Activated CD4-positive, alpha-beta T cell treated with anti-CD3 and anti-CD28 coated beads, Interleukin-2, amount 50 U/mL, for 4 hours (primary cell): ENCODE data around the gene CLDN9.

Experiments used
- DNase-seq, 2 experiments: peaks; one replicate each; pipeline ENCODE4 v3.0.0-alpha.2; 2020

CLDN9 gene

GRCh38 chr16:2996298-2996697 lies 16.4 kb upstream of the CLDN9 start:
- DNase-seq, result no peak

- no peak for DNase-seq
Measured at GRCh38 chr16:2999929-3000328, 12.8 kb upstream of the CLDN9 start.

- DNase-seq, result no peak
Measured at GRCh38 chr16:3000540-3000939, 12.2 kb upstream of the CLDN9 start.

DNA sequence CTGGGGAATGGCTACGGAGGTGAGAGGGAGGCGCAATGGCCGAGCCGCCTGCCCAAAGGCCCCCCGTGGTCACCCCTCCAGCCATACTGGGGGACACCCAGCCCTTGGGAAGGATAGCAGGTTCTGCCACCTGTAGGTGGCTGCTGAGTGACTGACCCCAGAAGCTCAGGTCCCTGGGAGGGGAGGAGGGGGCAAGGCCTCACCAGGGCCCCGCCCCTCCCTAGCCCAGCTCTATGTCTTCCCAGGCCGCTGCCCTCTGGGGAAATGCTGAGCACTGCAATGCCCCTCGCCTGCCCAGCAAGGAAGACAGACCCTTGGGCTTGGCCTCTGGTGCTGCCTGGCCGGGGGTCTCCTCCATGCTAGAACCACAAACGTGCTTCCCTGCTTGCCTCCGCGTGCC lies 11.4 kb upstream of the CLDN9 start:
- no peak for DNase-seq

GRCh38 chr16:3003582-3004270 lies 9.0 kb upstream of the CLDN9 start:
- DNase-seq, result peak; percentile 95

DNA sequence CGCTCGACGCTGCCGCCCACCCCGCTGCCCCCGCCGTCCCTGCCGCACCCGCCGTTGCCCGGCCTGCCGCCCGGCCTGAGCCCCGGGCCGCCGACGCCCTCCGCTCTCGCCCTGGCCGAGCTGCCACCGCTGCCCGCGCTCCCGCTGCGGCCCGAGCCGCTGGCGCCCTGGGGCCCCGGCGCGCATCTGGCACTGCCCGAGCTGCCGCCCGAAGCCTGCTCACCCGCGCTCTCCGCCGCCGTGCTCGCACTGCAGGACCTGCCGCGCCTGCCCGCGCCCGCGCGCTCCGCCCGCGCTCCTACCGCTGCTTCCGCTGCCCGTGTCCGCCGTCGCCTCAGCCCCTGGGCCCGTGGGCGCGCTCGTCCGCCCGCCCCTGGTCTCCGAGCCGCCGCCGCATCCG lies 8.4 kb upstream of the CLDN9 start:
- DNase-seq, result no peak

DNA sequence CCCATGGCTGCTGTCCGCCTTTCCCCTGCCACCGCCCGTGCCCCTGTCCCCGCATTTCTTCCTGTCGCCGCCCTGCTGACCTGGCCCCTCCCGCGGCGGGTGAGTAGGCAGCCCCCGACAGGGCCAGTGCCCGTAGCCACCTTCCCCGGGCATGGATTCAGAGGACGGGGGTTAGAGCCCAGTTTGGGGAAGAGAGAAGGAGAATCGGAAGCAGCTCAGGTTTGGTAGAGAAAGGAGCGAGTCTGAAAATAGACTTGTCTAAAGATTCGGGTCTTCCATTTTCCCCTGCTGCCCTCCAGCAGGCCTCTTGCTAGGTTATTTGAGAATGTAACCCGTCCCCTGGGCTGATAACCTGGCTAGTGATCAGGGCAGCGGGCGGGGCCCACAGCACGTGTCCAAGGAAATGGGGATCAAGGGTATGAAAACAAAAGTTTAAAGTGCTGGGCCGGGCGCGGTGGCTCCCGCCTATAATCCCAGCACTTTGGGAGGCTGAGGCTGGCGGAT lies 7.9 kb upstream of the CLDN9 start:
- no peak for DNase-seq

- DNase-seq, result no peak
Measured at GRCh38 chr16:3007059-3007956, 5.4 kb upstream of the CLDN9 start.

- DNase-seq, result peak; percentile 18 to 28
Measured at GRCh38 chr16:3007957-3008689, 4.6 kb upstream of the CLDN9 start.

DNA sequence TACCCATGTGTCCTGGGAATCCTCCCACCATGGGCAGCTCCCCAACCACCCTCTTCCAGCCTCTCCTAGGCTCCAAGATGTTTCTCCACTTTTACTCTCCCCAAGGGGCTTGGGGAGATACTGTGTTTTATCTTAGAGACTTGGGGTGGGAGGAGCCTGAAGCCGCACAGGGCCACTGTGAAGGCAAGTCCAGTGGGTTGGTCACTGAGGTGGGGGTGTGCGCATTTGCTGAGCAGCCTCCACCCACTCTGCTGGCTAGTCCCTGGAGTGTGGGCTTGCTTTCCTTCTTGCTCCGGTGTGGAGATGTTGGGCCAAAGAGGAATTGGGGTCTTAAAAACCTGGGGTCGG lies 4.1 kb upstream of the CLDN9 start:
- no peak for DNase-seq

DNA sequence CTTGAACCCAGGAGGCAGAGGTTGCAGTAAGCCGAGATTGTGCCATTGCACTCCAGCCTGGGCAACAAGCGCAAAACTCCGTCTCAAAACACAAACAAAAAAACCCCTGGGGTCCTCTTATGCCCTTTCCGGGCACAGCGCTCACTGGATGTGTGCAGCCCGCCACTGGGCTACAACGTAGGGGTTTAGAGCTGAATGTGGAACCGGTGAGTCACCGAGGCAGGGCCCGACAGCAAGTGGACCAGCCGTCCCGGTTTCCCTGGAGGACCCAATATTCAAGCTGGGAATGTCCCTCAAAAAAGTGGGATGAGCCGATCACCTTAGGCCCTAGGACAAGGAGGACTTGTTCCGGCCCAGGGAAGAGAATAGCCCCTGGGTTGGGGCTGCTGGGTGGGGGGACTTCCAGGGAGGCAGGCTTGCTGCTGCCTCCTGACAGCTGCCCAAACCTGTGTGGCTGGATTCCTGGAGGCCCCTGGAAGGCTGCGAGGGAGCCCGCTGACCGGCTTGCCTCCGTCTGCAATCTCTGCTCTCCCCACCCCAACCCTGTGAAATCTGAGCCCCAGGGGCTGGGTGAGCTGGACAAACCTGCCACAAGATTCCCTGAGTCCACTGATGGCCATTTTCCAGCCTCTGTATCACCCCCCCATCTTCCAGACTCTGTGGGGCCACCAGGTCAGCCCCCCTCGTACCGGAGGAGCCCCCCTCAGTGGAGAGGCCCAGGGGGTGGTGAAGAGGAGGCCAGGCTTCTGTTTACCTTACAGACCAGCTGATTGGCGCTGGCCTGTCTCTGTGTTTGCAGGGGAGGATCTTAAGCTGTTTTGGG lies 2.9 kb upstream of the CLDN9 start:
- no peak for DNase-seq

DNA sequence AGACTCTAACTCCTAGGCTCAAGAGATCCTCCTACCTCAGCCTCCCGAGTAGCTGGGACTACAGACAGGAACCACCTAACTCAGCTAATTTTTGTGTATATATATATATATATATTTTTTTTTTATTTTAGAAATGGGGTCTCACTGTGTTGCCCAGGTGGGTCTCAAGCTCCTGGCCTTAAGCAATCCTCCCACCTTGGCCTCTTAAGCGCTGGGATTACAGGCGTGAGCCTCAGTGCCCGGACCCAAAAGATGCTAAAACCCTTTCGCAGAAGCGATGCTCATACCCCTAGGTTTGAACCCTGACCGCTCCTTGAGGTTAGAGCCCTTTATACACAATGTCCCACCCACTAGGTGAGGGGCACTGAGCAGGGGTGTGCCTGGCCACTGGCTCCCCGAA lies 2.2 kb upstream of the CLDN9 start:
- DNase-seq, result no peak

- no peak for DNase-seq
Measured at GRCh38 chr16:3012246-3012645, 477 bp upstream of the CLDN9 start.

DNA sequence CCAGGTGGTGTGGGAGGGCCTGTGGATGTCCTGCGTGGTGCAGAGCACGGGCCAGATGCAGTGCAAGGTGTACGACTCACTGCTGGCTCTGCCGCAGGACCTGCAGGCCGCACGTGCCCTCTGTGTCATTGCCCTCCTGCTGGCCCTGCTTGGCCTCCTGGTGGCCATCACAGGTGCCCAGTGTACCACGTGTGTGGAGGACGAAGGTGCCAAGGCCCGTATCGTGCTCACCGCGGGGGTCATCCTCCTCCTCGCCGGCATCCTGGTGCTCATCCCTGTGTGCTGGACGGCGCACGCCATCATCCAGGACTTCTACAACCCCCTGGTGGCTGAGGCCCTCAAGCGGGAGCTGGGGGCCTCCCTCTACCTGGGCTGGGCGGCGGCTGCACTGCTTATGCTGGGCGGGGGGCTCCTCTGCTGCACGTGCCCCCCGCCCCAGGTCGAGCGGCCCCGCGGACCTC lies 798 bp downstream of the CLDN9 start:
- no peak for DNase-seq

DNA sequence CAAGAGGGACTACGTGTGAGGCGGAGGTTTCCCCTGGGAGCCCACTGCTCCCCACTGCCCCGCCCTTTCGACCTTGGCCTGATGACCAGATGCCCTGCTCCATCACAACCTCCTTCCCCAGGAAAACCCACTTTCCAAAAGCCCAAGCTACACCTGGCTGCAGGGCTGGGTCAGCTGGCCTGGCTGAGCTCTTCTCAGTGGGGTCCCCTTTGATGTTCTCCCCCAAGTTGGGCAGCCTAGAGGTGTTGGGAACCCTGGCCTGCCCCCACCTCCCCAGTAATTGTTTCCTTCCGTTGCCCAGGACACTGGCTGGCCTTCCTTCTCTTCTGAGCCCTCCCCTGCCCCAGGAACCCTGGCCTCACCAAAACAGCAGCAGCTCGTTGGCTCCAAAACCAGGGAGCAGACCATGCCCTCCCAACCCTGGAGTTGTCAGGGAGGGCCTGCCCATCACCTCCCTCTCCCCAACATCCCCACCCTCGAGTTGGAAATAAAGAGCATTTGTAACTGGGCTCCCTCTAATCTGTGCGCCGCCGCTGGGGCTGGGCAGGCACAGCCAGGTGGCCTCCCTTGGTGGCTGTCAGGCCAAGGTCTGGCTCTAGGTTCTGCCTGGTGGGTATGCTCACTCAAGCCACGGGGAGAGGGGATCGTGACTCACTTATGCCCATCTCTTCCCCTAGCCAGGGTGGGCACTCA lies 1.4 kb downstream of the CLDN9 start:
- DNase-seq, result no peak

DNA sequence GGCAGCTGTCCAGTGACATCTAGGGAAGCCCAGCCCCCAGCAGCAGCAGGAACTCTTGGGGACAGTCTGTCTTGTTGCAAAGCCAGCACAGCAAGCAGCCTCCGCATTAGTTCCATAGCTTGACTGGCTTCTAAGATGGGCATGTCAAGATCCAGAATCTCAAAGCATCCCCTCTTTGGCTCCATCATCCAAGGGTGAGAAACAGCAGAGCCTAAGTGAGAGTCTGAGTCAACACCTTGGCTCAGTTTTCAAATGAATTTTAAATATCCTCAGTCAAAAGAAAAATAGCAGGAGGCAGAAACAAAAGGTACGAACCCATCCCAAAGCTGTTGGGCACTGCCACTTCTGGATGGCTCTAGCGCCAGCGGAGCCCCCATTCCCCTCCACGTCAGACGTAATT lies 2.2 kb downstream of the CLDN9 start:
- no peak for DNase-seq

GRCh38 chr16:3015865-3016521 lies 3.3 kb downstream of the CLDN9 start:
- DNase-seq, result no peak

DNA sequence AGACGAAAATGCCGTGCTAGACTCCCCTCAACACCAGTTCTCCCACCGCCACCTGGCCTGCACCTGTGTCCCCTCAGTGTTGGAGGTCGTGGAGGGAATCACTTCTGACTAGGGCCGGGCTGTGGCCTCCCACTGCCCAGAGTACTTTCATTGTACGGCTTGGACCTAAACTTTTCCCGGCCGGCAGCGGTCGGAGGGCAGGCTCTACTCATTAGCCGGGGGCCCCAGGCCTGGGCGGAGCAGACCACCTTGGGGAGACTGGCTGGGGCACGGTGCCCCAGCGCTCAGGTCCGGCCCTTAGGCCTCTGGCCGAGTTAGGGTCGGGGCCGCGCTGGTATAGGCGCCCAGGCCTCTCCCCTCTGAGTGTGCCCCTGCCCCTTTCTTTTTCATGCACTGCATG lies 4.6 kb downstream of the CLDN9 start:
- DNase-seq, result no peak

- DNase-seq, result no peak
Measured at GRCh38 chr16:3017794-3018506, 5.2 kb downstream of the CLDN9 start, which contains the start of gene CLDN6. Gene CLDN6 (minus strand): TSS chr16:3018183. CDS start chr16:3016021, 2,162 bp downstream.

DNA sequence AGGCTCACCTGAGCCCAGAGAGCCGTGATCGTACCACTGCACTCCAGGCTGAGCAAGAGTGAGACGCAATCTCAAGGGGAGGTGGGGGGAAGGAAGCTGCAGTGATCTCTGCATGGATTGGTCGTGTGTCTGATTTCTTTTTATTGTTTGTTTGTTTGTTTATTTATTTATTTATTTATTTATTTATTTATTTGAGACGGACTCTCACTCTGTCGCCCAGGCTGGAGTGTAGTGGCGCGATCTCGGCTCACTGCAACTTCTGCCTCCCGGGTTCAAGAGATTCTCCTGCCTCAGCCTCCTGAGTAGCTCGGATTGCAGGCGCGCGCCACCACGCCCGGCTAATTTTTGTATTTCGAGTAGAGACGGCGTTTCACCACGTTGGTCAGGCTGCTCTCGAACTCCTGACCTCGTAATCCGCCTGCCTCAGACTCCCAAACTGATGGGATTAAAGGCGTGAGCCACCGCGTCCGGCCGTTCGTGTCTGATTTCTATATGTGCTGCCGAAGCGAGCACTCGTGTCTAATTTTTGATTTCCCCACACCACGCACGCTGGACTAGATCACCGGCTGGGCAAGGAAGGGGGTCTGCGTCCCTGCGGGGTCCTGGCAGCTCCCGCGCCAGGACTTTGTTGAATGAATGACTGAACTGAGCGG lies 7.0 kb downstream of the CLDN9 start:
- no peak for DNase-seq
